Fibroblast of mammary gland (primary cell): ENCODE data around the gene LRP10.

Source experiments
- DNase-seq: peaks from one replicate; pipeline ENCODE4 v3.0.0-alpha.2; 2010; ENCODE audit warnings: low read depth
- H3K4me3 ChIP-seq: 2 replicates; pipeline ENCODE4 v1.5.1; 2011; ENCODE audit warnings: low read depth, mild to moderate bottlenecking, low read length, moderate library complexity; ENCODE audit not compliant: control insufficient read depth
- CTCF ChIP-seq: conservative IDR thresholded peaks from 2 replicates; pipeline ENCODE4 v1.5.1; 2011; ENCODE audit warnings: low read depth, low read length, inconsistent platforms; ENCODE audit not compliant: control insufficient read depth, insufficient read depth

LRP10 gene

DNA sequence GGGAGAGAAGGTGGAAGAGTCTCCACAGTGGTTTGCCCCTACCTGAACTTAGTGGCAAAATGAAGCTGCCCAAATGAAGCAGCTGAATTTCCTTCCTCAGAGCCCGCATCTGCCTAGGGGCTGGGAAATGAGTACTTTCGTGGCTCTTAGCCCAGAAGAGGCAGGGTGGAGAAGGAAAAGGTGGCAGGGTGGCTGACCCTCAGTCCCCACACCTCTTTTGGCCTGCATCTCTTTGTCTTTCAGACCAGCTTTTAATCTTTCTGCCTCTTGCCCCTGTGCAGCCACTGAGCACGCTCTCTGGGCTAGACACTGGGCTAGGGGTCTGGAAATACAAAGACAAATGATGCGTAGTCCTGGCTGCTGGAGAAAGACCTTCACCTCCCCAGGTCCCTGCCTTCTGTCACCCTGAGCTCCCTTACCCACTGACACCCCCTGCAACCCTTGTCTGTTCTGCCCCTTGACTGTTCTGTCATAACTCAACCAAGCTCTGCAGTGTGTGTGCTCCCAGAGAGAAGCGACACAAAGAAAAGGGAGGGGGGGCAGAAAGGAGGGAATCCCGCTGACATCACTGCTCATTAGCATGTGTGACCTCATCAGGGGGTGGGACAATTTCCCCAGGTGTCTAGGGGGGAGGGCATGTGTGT lies 11.1 kb downstream of the LRP10 start:
- no peak for TF ChIP-seq CTCF
- peak; percentile 34 for DNase-seq
- no peak overlapping the region for H3K4me3 ChIP-seq

DNA sequence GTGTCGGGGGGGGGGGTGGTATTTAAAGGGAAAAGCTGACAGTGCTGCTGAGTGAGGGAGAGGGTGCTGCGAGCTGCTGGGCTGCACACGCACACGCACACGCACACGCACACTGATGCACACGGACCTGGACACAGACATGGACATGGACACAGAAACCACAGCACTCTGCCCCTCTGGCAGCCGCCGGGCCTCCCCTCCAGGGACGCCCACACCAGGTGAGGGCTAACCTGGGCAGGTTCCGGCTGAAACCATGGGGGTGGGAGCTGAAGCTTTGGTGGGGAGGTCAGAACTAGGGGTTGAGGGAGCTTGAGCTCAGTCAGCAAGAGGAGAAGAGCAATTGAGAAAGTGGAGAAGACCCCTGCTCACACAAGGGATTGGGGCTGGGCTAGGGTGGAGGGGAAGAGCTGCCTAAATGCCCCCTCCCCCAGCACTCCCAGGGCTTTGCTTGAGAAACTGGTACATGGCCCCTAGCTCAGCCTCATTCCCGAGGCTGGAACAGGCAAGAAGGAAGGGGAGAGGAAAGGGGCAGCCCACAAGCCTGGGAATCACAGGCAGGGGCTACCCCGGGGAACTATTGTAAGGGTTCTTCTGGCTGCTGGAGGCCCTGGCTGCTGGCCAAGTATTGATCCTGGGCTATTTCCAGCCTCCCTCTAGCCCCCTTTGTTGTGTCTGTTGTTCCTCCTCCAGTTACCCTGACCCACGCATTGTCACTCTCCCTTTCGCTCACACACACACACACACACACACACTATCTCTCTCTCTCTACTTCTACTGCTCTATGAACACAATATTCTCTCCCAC lies 11.8 kb downstream of the LRP10 start, which contains the start of gene REM2:
REM2 (plus strand) TSS at position 50 of the 804 bp plus-strand sequence; CDS start at position 116, 66 bp downstream.
- DNase-seq: no peak
- TF ChIP-seq CTCF: no peak
- no peak within 1 kb of the TSS for H3K4me3 ChIP-seq

GRCh38 chr14:22884076-22884737 lies 12.7 kb downstream of the LRP10 start:
- H3K4me3 ChIP-seq: no peak overlapping the region
- TF ChIP-seq CTCF: no peak
- no peak for DNase-seq

DNA sequence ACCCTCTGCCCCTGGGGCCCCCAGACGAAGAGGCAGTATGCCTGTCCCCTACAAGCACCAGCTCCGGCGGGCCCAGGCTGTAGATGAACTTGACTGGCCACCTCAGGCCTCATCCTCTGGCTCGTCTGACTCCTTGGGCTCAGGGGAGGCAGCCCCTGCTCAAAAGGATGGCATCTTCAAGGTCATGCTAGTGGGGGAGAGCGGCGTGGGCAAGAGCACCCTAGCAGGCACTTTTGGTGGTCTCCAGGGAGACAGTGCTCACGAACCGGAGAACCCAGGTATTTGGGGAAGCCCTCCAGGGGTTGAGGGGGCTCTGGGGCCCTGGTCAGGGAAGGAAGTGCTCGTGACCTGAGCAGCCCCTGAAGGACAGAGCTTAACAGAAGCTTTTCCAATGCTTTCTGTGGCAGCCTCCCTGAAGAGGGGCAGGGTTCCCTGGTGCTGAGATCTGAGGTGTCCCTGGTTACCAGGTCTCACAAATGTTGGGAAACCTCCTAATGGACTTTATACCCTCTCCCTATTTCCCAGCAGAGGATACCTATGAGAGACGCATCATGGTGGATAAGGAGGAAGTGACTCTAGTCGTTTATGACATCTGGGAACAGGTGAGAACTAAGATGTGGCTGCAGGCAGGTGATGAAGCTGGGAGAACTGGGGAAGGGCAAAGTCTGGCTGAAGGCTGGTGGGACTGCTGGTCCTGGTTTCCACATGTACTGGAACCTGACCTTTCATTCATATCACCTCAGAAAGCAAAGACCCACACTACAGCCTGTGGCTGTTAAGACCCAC lies 13.4 kb downstream of the LRP10 start:
- H3K4me3 ChIP-seq: no peak overlapping the region
- TF ChIP-seq CTCF: no peak
- no peak for DNase-seq

DNA sequence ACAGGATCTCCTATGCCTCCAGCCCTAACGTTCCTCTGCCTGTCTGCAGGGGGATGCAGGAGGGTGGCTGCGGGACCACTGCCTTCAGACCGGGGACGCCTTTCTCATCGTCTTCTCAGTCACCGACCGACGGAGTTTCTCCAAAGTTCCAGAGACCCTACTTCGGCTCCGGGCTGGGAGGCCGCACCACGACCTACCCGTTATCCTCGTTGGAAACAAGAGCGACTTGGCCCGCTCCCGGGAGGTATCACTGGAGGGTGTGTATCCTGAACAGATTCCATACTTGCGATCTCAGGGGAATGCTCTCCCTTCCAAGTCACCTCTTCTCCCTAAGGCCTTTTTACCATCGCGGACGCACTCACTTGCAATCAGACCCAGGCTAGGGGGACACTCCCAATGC lies 14.4 kb downstream of the LRP10 start:
- DNase-seq: no peak
- no peak for TF ChIP-seq CTCF
- no peak overlapping the region for H3K4me3 ChIP-seq
